Measurements from ENCODE around the gene ANKLE1.
A peak's percentile ranks its signal among the peaks of the same experiment; 100 is the strongest.

ANKLE1 gene

GRCh38 chr19:17309198-17309964 is 27.7 kb downstream of the ANKLE1 start, which contains the start of gene DDA1:
Gene DDA1 (plus strand): TSS chr19:17309563. CDS start chr19:17309655, 92 bp downstream.
- DNase-seq = peak; percentile 99

- no peak for DNase-seq
Measured at GRCh38 chr19:17309965-17310461, 28.3 kb downstream of the ANKLE1 start.

GRCh38 chr19:17311455-17312188 is 29.9 kb downstream of the ANKLE1 start:
- DNase-seq = no peak

GRCh38 chr19:17312189-17313113 is 30.8 kb downstream of the ANKLE1 start:
- DNase-seq = no peak

- DNase-seq = no peak
Measured at GRCh38 chr19:17314007-17314593, 32.4 kb downstream of the ANKLE1 start.

GRCh38 chr19:17318966-17319365 is 37.3 kb downstream of the ANKLE1 start:
- no peak for DNase-seq

GRCh38 chr19:17319473-17320238 is 38.0 kb downstream of the ANKLE1 start:
- DNase-seq = no peak

- DNase-seq = no peak
Measured at GRCh38 chr19:17320435-17320834, 38.7 kb downstream of the ANKLE1 start.

GRCh38 chr19:17321655-17322489 is 40.2 kb downstream of the ANKLE1 start:
- DNase-seq = no peak

GRCh38 chr19:17322854-17323253 is 41.2 kb downstream of the ANKLE1 start:
- no peak for DNase-seq

GRCh38 chr19:17323300-17323963 is 41.7 kb downstream of the ANKLE1 start:
- no peak for DNase-seq

- no peak for DNase-seq
Measured at GRCh38 chr19:17323964-17324332, 42.2 kb downstream of the ANKLE1 start.

- no peak for DNase-seq
Measured at GRCh38 chr19:17324357-17325114, 42.8 kb downstream of the ANKLE1 start.

GRCh38 chr19:17325133-17325532 is 43.4 kb downstream of the ANKLE1 start:
- no peak for DNase-seq

GRCh38 chr19:17325881-17326594 is 44.3 kb downstream of the ANKLE1 start:
- DNase-seq = no peak

GRCh38 chr19:17326595-17326966 is 44.9 kb downstream of the ANKLE1 start:
- DNase-seq = no peak

- no peak for DNase-seq
Measured at GRCh38 chr19:17327068-17327653, 45.5 kb downstream of the ANKLE1 start.

All from NCI-H510A (cell line).